ENCODE results near the gene RPAP3.
"Not testable (repeated sequence)": the region's sequence is repeated elsewhere in the genome, so short reads cannot be mapped to it uniquely, and the experiment has no call there.

RPAP3 gene

DNA sequence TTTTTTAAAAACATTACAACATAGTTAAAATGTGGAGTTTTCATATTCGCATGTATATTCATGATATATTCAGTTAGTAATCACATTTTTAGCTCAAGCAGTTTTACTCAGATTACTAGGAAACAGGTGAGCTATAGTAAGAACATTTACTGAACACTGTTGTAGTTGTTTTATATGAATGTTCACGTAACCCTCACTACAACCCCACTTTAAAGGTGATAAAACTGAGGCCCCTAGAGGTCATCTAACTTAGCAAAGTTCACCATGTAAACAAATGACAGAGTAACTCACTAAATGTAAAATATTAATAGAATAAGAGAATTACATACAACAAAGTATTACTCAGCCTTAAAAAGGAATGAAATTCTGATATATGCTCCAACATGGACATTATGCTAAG is 26.0 kb downstream of the RPAP3 start:
- no peak for DNase-seq (ENCODE audit: low read depth, low spot score)

DNA sequence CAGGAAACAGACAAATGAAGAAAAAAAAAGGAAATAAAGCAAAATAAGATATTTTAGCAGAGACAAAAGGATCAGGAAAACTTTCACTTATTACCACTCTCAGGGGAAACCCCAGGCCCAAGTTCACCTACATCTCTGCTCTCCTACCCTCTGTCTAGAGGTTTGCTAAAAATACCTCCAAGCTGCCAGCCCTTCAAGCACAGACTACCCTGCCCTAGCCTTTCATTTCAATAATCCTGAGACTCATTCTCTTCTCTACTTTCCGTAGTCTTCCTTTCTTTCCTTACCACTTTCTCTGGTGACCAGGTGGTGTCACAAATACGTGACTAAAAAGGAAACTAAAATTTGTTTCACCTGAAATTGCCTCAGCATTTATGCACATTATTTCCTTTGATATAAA is 33.8 kb downstream of the RPAP3 start:
- DNase-seq (ENCODE audit: low read depth, low spot score), result no peak

GRCh38 chr12:47667935-47668334 is 37.9 kb downstream of the RPAP3 start:
- DNase-seq (ENCODE audit: low read depth, low spot score), result not testable (repeated sequence)

DNA sequence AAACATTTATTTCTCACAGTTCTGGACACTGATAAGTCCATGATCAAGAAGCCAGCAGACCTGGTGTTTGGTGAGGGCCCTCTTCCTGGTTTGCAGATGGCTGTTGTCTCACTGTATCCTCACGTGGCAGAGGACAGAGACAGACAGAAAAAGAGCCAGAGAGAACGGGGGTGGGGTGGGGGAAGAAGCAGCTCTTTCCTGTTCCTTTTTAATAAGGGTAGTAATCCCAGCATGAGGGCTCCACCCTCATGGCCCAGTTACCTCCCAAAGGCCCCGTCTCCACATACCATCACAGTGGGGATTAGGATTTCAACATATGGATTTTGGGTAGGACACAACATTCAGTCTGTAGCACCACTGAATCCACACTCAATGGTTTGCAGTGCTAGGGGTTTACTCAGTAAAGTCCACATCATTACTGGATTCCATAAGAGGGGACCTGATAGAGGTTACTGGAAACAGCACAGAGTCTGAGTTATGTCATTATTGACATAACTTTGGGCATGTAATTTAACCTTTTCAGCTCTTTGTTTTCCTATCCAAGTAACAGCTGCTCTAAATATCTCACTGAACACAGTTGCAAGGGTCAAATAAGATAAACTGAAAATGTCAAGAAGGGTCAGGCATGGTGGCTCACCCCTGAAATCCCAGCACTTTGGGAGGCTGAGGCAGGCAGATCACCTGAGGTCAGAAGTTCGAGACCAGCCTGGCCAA is 53.2 kb downstream of the RPAP3 start:
- DNase-seq (ENCODE audit: low read depth, low spot score), result peak; percentile 2

- DNase-seq (ENCODE audit: low read depth, low spot score), result peak; percentile 20
Observed at GRCh38 chr12:47651368-47652254, 54.2 kb downstream of the RPAP3 start.

GRCh38 chr12:47650469-47650868 is 55.4 kb downstream of the RPAP3 start:
- no peak for DNase-seq (ENCODE audit: low read depth, low spot score)

DNA sequence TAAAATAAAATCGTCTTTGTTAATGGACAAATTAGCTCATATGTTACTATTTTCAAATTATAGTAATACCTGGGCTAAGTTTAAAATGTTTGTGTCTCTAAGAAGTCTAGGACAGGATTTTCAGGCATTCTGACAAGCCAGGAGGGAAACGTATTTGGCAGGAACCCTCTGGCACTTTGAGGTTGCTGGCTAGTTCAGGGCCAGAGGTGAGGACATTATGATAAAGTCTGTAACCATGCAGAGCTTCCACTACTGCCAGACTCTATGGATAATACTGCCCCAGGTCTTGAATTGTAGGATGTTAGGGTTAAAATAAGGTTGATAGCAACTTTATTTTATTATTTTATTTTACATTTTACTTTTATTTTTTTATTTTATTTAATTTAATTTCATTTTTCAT is 56.4 kb downstream of the RPAP3 start:
- DNase-seq (ENCODE audit: low read depth, low spot score), result no peak

DNA sequence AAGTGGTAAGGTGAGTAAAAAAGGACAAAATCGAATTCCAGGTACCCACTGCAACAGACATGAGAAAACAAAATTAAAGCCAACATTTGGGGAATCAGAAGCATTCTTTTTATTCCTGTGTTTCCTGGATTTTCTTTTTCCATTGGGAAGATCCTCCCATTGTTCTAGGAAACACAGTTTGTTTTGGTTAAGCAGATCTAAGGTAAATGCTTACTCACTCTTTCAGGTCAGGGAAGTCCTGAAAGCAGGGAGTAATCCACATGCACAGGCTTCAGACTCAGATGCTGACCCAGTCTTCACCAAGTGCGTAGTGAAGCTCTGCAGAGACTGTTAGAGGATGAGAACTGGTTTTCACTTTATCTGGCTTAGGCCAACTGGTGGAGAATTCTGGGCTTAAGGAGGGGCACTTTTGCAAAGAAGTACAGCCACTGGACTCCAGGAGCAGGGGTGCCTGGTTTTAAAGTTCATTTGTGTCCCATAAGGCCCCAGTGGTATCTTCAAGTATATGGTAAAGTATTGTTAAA is 57.7 kb downstream of the RPAP3 start:
- no peak for DNase-seq (ENCODE audit: low read depth, low spot score)

DNA sequence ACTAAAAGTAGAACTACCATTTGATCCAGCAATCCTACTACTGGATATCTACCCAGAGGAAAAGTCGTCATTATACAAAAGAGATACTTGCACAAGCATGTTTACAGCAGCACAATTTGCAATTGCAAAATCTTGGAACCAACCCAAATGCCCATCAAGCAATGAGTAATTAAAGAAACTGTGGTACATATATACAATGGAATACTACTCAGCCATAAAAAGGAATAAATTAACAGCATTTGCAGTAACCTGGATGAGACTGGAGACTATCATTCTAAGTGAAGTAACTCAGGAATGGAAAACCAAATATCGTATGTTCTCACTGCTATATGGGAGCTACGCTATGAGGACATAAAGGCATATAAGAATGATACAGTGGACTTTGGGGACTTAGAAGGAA is 63.5 kb downstream of the RPAP3 start:
- not testable (repeated sequence) for DNase-seq (ENCODE audit: low read depth, low spot score)

GRCh38 chr12:47636908-47637780 is 68.7 kb downstream of the RPAP3 start:
- DNase-seq (ENCODE audit: low read depth, low spot score), result no peak

GRCh38 chr12:47635770-47636169 is 70.1 kb downstream of the RPAP3 start:
- not testable (repeated sequence) for DNase-seq (ENCODE audit: low read depth, low spot score)

DNA sequence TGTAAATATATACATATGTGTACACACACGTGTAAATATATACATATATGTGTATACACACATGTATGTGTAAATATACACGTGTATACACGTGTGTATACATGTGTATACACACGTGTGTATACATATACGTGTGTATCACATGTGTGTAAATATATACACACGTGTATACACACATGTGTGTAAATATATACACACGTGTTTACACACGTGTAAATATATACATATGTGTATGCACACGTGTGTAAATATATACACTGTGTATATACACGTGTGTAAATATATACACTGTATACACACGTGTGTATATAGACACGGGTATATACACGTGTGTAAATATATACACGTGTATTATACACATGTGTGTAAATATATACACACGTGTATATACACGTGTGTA is 71.7 kb downstream of the RPAP3 start:
- no peak for DNase-seq (ENCODE audit: low read depth, low spot score)

DNA sequence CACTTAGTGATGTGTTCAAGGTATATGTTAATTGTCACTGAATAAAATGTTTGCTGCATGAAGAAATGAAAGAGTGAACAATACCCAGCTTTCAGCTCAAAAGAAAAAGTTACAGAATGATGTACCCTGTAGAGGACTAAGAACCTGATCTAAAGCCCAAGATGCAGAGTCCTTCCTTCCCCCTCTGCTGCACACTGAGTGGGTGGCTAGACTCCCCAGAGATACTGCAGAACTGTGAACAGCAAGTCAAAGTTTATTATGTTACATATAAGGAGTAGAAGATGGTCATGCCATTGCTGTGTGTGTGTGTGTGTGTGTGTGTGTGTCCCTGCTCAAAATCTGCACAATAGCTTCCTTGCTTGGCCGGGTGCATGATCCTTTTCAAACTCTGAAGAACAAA is 83.9 kb downstream of the RPAP3 start:
- DNase-seq (ENCODE audit: low read depth, low spot score), result no peak

DNA sequence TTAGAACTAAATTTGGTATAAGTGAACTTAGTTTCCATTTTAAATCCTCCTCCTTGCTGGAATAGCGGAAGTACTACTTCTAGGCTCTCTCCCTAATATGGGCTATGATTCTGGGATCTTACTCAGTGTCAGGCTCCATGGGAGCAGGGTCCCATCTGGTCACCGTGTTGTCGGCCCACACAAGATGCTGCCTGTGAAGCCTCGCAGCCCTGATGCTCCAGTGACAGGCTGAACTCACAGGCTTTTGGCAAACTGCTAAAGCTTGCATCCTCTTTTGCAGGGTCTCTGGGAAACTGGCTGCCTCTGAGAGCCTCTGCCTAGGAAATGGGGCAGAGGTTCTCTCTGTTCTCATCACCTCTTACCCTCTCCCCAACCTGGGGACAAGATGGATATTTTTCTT is 88.4 kb downstream of the RPAP3 start:
- DNase-seq (ENCODE audit: low read depth, low spot score), result no peak

DNA sequence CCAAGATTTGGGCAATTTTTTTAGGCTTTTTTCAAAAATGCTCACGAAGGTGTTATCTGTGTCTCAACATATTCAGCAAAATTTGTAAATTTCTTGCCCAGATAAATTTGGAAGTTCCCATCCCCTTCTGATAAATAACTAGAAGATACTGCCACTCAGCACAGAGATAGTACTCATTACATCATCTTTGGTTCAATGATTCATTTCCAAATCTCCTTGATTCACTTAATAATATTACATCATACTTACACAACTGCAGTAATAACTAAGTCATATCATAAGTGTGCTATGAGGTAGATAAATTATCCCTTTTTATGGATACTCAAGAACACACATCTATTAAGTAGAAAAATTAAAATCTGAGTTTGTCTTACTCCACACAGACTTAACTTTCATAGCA is 89.4 kb downstream of the RPAP3 start:
- DNase-seq (ENCODE audit: low read depth, low spot score), result no peak

DNA sequence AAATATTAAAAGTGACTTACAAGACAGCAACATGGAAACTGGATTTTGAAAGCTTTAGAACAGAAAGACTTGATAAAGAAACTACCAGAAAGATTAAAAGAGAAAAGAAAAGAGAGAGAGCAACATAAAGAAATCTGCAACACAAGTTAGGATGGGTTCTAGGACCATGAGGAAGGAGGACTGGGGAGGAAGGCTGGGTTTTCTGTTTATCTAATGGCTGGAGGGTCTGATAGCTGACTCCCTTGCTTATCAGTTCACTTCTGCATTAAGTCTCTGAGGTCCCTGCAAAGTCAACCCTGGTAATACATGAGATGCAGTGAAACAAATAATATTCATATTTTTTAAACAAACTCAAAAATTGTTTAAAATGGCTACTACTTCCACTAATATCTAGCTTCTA is 90.1 kb downstream of the RPAP3 start:
- no peak for DNase-seq (ENCODE audit: low read depth, low spot score)

GRCh38 chr12:47614521-47614920 is 91.3 kb downstream of the RPAP3 start:
- DNase-seq (ENCODE audit: low read depth, low spot score), result no peak

DNA sequence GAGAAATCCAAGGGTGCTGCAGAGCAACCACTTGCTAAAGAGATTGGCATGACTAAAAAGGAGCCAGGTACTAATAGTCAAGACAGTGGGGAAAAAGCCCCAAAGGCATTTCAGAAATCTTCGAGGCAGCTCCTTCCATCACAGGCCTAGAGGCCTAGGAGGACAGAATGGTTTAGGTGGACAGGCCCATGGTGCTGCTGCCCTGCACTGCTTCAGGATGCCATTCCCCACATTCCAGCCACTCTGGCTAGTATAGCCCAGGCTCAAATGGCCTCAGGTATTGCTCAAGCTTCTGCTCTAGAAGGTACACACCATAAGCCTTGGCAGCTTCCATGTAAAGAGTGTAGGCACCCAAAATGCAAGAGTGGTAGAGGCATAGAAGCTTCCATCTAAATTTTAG is 92.9 kb downstream of the RPAP3 start:
- DNase-seq (ENCODE audit: low read depth, low spot score), result no peak

DNA sequence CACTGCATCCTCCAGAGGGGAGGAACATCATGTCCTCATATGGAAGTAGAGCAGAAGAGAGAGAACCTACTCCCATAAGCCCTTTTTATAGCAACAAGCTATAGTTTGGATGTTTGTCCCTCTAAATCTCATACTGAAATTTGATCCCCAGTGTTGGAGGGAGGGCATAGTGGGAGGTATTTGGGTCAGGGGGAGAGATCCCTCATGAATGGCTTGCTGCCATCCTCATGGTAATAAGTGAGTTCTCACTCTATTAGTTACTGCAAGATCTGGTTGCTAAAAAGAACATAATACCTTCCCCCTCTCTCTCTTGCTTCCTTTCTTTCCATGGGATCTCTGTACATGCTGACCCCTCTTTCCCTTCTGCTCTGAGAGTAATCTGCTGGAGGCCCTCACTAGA is 93.9 kb downstream of the RPAP3 start:
- DNase-seq (ENCODE audit: low read depth, low spot score), result no peak
